Measurements from ENCODE around the gene TYK2. TPM values are rescaled to one million over a fixed set of nuclear protein-coding genes. Genes with fewer than 3 reads are reported as not detected.

Gene TYK2
- 41.4 and 70.1 TPM in 2 replicates for total RNA-seq

GRCh38 chr19:10380313-10381102 lies at the start of gene TYK2:
TSS of gene TYK2 (minus strand) at chr19:10380572. CDS start at chr19:10378406, 2,166 bp downstream.

GRCh38 chr19:10420444-10421239 lies 40.3 kb upstream of the TYK2 start, which contains the start of gene PDE4A:
TSS of gene PDE4A (plus strand) at chr19:10420538. CDS start at chr19:10420765, 227 bp downstream.

GRCh38 chr19:10403137-10404021 lies 23.0 kb upstream of the TYK2 start, which contains the start of gene CDC37:
TSS of gene CDC37 (minus strand) at chr19:10403542. CDS start at chr19:10403479, 63 bp downstream.

GRCh38 chr19:10339380-10339960 lies 40.9 kb downstream of the TYK2 start, which contains the start of gene ICAM3:
TSS of gene ICAM3 (minus strand) at chr19:10339624. CDS start at chr19:10339614, 10 bp downstream.

GRCh38 chr19:10332965-10333757 lies 47.2 kb downstream of the TYK2 start, which contains the start of gene RAVER1:
TSS of gene RAVER1 (minus strand) at chr19:10333529. CDS start at chr19:10333507, 22 bp downstream.

GRCh38 chr19:10315335-10316214 lies 64.8 kb downstream of the TYK2 start, which contains the start of gene FDX2:
TSS of gene FDX2 (minus strand) at chr19:10316015. CDS start at chr19:10315996, 19 bp downstream.

GRCh38 chr19:10309423-10309822 lies 70.9 kb downstream of the TYK2 start, which contains the start of gene ZGLP1:
TSS of gene ZGLP1 (minus strand) at chr19:10309815.

Other genes with a start within 250 kb of the TYK2 start
- gene DNMT1, start 185.6 kb downstream of the TYK2 start, total RNA-seq: 10.9 and 27.7 TPM in 2 replicates
- 2.4 and 3.7 TPM in 2 replicates for gene S1PR2, start 149.2 kb downstream of the TYK2 start, total RNA-seq
- 25.6 and 33.3 TPM in 2 replicates for gene MRPL4, start 128.4 kb downstream of the TYK2 start, total RNA-seq
- 1.0 and 8.2 TPM in 2 replicates for gene ICAM1, start 109.5 kb downstream of the TYK2 start, total RNA-seq
- 1.0 and 5.8 TPM in 2 replicates for gene ICAM4, start 93.6 kb downstream of the TYK2 start, total RNA-seq
- 1.7 and 6.4 TPM in 2 replicates for gene ICAM5, start 90.6 kb downstream of the TYK2 start, total RNA-seq
- 0.34 and 0.85 TPM in 2 replicates for gene ZGLP1, start 70.8 kb downstream of the TYK2 start, total RNA-seq
- gene FDX2, start 64.6 kb downstream of the TYK2 start, total RNA-seq: 16.4 and 18.8 TPM in 2 replicates
- gene RAVER1, start 47.0 kb downstream of the TYK2 start, total RNA-seq: 3.8 and 20.2 TPM in 2 replicates
- gene ICAM3, start 40.9 kb downstream of the TYK2 start, total RNA-seq: 1.7 and 2.6 TPM in 2 replicates
- gene CDC37, start 23.0 kb upstream of the TYK2 start, total RNA-seq: 127 and 150 TPM in 2 replicates
- 0.34 and 1.9 TPM in 2 replicates for gene PDE4A, start 40.0 kb upstream of the TYK2 start, total RNA-seq
- gene KEAP1, start 122.8 kb upstream of the TYK2 start, total RNA-seq: 51.6 and 61.2 TPM in 2 replicates
- gene S1PR5, start 136.9 kb upstream of the TYK2 start, total RNA-seq: 4.4 and 19.5 TPM in 2 replicates
- 28.9 and 34.9 TPM in 2 replicates for gene ATG4D, start 163.3 kb upstream of the TYK2 start, total RNA-seq
- gene KRI1, start 185.4 kb upstream of the TYK2 start, total RNA-seq: 13.3 and 17.7 TPM in 2 replicates
- gene CDKN2D, start 188.4 kb upstream of the TYK2 start, total RNA-seq: 9.3 and 13.3 TPM in 2 replicates
- 111 and 115 TPM in 2 replicates for gene AP1M2, start 206.7 kb upstream of the TYK2 start, total RNA-seq
- gene SLC44A2, start 245.0 kb upstream of the TYK2 start, total RNA-seq: 38.6 and 81.3 TPM in 2 replicates

Measured in nasal cavity respiratory epithelium epithelial cell of viscerocranial mucosa (primary cell).